ENCODE results near the gene DGKA. TPM values are rescaled to one million over a fixed set of nuclear protein-coding genes. Genes with fewer than 3 reads are reported as not detected.

DGKA gene
- total and polyA plus RNA-seq, 2 experiments from 2014 or later: 16.1 to 24.6 TPM

DNA sequence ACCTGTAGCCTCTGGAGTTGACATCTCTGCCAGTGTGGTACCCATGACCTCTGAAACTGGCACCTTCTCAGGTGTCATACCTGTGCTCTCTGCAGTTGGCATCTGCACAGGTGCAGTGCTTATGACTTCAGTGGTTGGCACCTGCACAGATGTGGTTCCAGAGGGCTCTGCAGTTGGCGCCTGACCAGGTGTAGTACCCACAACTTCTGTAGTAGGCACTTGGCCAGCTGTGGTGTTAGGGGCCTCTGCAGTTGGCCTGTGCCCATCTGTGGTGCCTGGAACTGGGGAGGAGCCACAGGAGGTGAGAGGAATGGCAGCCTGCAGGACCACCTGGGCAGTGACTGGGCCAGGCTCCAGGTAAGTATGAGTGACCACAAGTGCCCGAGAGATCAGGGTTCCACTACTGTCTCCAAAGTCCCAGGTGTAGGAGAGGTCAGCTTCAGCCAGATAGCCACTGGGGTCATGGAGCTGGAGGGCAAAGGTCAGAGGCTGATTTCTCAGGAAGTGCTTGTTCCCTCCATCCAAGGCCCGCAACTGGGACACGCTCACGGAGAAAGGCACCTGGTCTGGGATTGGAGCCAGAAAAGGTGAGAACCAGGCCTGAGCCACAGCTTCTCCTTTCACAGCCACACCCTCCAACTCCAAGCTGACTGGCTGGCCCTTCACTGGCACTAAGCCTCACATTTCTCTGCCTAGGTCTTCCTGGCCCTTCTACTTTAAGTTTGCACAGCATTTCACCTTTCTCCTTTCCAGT, 26.3 kb downstream of the DGKA start:
- H3K9me2 ChIP-seq (ENCODE audit: insufficient read depth): no peaks in the 10 kb centered on the region
- DNase-seq (ENCODE audit: low spot score): no peak
- no peak for ATAC-seq
- no peaks in the 10 kb centered on the region for H3K79me2 ChIP-seq (replicated peaks; ENCODE audit: insufficient read depth)
- H3K4me2 ChIP-seq: no peak overlapping the region
- TF ChIP-seq, protein P1, sequence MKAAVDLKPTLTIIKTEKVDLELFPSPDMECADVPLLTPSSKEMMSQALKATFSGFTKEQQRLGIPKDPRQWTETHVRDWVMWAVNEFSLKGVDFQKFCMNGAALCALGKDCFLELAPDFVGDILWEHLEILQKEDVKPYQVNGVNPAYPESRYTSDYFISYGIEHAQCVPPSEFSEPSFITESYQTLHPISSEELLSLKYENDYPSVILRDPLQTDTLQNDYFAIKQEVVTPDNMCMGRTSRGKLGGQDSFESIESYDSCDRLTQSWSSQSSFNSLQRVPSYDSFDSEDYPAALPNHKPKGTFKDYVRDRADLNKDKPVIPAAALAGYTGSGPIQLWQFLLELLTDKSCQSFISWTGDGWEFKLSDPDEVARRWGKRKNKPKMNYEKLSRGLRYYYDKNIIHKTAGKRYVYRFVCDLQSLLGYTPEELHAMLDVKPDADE (IDR thresholded peaks at IDR 0.05): no peak
- TF ChIP-seq EZH2phosphoT487 (IDR thresholded peaks at IDR 0.05; ENCODE audit: unreplicated experiment): no peak
- TF ChIP-seq, protein P2, sequence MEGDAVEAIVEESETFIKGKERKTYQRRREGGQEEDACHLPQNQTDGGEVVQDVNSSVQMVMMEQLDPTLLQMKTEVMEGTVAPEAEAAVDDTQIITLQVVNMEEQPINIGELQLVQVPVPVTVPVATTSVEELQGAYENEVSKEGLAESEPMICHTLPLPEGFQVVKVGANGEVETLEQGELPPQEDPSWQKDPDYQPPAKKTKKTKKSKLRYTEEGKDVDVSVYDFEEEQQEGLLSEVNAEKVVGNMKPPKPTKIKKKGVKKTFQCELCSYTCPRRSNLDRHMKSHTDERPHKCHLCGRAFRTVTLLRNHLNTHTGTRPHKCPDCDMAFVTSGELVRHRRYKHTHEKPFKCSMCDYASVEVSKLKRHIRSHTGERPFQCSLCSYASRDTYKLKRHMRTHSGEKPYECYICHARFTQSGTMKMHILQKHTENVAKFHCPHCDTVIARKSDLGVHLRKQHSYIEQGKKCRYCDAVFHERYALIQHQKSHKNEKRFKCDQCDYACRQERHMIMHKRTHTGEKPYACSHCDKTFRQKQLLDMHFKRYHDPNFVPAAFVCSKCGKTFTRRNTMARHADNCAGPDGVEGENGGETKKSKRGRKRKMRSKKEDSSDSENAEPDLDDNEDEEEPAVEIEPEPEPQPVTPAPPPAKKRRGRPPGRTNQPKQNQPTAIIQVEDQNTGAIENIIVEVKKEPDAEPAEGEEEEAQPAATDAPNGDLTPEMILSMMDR (conservative IDR thresholded peaks at IDR 0.05; ENCODE audit: low read depth in 2 of 2): no peak
- no peak for TF ChIP-seq NANOG (IDR thresholded peaks at IDR 0.05; ENCODE audit: borderline replicate concordance)
- no peak for TF ChIP-seq POLR2AphosphoS5 (IDR thresholded peaks at IDR 0.05; ENCODE audit: low read depth)
- no peak for TF ChIP-seq ZNF331 (CRISPR knock-in tag; IDR thresholded peaks at IDR 0.05; ENCODE audit: low read depth)
- no peak for TF ChIP-seq EZH2 (IDR thresholded peaks at IDR 0.05; ENCODE audit: low read depth, unreplicated experiment)
- TF ChIP-seq, protein P3, sequence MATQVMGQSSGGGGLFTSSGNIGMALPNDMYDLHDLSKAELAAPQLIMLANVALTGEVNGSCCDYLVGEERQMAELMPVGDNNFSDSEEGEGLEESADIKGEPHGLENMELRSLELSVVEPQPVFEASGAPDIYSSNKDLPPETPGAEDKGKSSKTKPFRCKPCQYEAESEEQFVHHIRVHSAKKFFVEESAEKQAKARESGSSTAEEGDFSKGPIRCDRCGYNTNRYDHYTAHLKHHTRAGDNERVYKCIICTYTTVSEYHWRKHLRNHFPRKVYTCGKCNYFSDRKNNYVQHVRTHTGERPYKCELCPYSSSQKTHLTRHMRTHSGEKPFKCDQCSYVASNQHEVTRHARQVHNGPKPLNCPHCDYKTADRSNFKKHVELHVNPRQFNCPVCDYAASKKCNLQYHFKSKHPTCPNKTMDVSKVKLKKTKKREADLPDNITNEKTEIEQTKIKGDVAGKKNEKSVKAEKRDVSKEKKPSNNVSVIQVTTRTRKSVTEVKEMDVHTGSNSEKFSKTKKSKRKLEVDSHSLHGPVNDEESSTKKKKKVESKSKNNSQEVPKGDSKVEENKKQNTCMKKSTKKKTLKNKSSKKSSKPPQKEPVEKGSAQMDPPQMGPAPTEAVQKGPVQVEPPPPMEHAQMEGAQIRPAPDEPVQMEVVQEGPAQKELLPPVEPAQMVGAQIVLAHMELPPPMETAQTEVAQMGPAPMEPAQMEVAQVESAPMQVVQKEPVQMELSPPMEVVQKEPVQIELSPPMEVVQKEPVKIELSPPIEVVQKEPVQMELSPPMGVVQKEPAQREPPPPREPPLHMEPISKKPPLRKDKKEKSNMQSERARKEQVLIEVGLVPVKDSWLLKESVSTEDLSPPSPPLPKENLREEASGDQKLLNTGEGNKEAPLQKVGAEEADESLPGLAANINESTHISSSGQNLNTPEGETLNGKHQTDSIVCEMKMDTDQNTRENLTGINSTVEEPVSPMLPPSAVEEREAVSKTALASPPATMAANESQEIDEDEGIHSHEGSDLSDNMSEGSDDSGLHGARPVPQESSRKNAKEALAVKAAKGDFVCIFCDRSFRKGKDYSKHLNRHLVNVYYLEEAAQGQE (IDR thresholded peaks at IDR 0.05; ENCODE audit: unreplicated experiment): no peak
- no peak for TF ChIP-seq JUNB (IDR thresholded peaks at IDR 0.05; ENCODE audit: unreplicated experiment)
- no peak for TF ChIP-seq STAT1 (IDR thresholded peaks at IDR 0.05; ENCODE audit: unreplicated experiment)
- TF ChIP-seq, protein P4, sequence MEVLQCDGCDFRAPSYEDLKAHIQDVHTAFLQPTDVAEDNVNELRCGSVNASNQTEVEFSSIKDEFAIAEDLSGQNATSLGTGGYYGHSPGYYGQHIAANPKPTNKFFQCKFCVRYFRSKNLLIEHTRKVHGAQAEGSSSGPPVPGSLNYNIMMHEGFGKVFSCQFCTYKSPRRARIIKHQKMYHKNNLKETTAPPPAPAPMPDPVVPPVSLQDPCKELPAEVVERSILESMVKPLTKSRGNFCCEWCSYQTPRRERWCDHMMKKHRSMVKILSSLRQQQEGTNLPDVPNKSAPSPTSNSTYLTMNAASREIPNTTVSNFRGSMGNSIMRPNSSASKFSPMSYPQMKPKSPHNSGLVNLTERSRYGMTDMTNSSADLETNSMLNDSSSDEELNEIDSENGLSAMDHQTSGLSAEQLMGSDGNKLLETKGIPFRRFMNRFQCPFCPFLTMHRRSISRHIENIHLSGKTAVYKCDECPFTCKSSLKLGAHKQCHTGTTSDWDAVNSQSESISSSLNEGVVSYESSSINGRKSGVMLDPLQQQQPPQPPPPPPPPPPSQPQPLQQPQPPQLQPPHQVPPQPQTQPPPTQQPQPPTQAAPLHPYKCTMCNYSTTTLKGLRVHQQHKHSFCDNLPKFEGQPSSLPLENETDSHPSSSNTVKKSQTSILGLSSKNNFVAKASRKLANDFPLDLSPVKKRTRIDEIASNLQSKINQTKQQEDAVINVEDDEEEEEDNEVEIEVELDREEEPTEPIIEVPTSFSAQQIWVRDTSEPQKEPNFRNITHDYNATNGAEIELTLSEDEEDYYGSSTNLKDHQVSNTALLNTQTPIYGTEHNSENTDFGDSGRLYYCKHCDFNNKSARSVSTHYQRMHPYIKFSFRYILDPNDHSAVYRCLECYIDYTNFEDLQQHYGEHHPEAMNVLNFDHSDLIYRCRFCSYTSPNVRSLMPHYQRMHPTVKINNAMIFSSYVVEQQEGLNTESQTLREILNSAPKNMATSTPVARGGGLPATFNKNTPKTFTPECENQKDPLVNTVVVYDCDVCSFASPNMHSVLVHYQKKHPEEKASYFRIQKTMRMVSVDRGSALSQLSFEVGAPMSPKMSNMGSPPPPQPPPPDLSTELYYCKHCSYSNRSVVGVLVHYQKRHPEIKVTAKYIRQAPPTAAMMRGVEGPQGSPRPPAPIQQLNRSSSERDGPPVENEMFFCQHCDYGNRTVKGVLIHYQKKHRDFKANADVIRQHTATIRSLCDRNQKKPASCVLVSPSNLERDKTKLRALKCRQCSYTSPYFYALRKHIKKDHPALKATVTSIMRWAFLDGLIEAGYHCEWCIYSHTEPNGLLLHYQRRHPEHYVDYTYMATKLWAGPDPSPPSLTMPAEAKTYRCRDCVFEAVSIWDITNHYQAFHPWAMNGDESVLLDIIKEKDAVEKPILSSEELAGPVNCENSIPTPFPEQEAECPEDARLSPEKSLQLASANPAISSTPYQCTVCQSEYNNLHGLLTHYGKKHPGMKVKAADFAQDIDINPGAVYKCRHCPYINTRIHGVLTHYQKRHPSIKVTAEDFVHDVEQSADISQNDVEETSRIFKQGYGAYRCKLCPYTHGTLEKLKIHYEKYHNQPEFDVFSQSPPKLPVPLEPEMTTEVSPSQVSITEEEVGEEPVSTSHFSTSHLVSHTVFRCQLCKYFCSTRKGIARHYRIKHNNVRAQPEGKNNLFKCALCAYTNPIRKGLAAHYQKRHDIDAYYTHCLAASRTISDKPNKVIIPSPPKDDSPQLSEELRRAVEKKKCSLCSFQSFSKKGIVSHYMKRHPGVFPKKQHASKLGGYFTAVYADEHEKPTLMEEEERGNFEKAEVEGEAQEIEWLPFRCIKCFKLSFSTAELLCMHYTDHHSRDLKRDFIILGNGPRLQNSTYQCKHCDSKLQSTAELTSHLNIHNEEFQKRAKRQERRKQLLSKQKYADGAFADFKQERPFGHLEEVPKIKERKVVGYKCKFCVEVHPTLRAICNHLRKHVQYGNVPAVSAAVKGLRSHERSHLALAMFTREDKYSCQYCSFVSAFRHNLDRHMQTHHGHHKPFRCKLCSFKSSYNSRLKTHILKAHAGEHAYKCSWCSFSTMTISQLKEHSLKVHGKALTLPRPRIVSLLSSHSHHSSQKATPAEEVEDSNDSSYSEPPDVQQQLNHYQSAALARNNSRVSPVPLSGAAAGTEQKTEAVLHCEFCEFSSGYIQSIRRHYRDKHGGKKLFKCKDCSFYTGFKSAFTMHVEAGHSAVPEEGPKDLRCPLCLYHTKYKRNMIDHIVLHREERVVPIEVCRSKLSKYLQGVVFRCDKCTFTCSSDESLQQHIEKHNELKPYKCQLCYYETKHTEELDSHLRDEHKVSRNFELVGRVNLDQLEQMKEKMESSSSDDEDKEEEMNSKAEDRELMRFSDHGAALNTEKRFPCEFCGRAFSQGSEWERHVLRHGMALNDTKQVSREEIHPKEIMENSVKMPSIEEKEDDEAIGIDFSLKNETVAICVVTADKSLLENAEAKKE (CRISPR knock-in tag; IDR thresholded peaks at IDR 0.05): no peak
- no peak for TF ChIP-seq CREB1 (CRISPR knock-in tag; IDR thresholded peaks at IDR 0.05; ENCODE audit: low read depth)
- TF ChIP-seq ZNF114 (CRISPR knock-in tag; IDR thresholded peaks at IDR 0.05): no peak
- H4K20me1 ChIP-seq (replicated peaks; ENCODE audit: insufficient read depth): no peaks in the 10 kb centered on the region
- no peaks in the 10 kb centered on the region for H3F3A ChIP-seq (replicated peaks; ENCODE audit: low read depth)
- H3K36me3 ChIP-seq (ENCODE audit: insufficient read depth): 0 out of 2 replicates have a peak, but pooled peaks cover 4% of the 10 kb centered on the region
- no peaks in the 10 kb centered on the region for H3K4me1 Mint-ChIP-seq
- peaks cover 11% of the 10 kb centered on the region for H3K36me3 Mint-ChIP-seq (ENCODE audit: low read depth)
- no peaks in the 10 kb centered on the region for H3K4me1 ChIP-seq (ENCODE audit: insufficient read depth)
- H3K4me3 ChIP-seq: no peak overlapping the region
- no peak overlapping the region for H3K27ac ChIP-seq (ENCODE audit: low read depth)
- H3K4me3 Mint-ChIP-seq: no peak overlapping the region
- H3K9me3 Mint-ChIP-seq: no peaks in the 10 kb centered on the region
- no peak overlapping the region for H2AFZ ChIP-seq
- H3K27ac Mint-ChIP-seq: no peak overlapping the region
- no peaks in the 10 kb centered on the region for H3K27me3 Mint-ChIP-seq (ENCODE audit: insufficient read depth, low read depth, poor library complexity)
- H3K27me3 ChIP-seq (ENCODE audit: insufficient read depth): no peaks in the 10 kb centered on the region

All from GM23338 (cell line).